SK-N-SH treated with all-trans-retinoic acid at 6 μM for 48 hours (cell line): ENCODE results near the gene CCDC57.

ENCODE experiments used
- CSDC2 ChIP-seq: fragments of 250-450 bp; sonication (Bioruptor Pico); IDR thresholded peaks from 2 replicates; pipeline ENCODE4 v1.5.0; 2020; ENCODE audit warnings: mild to moderate bottlenecking, moderate library complexity
- CSRNP3 ChIP-seq: fragments of 250-450 bp; sonication (Bioruptor Pico); IDR thresholded peaks from 2 replicates; pipeline ENCODE4 v1.5.1; 2021; ENCODE audit warnings: mild to moderate bottlenecking, moderate library complexity
- ESRRG ChIP-seq: fragments of 250-450 bp; sonication (Bioruptor Pico); IDR thresholded peaks from 2 replicates; pipeline ENCODE4 v1.6.1; 2021; ENCODE audit warnings: mild to moderate bottlenecking
- GLIS3 ChIP-seq: fragments of 250-450 bp; sonication (Bioruptor Pico); IDR thresholded peaks from 2 replicates; pipeline ENCODE4 v1.5.0; 2020; ENCODE audit warnings: mild to moderate bottlenecking, moderate library complexity
- TOX ChIP-seq: fragments of 250-450 bp; sonication (Bioruptor Pico); IDR thresholded peaks from 2 replicates; pipeline ENCODE4 v1.8.0; 2021; ENCODE audit warnings: mild to moderate bottlenecking, moderate library complexity, borderline replicate concordance
- ZFP30 ChIP-seq: fragments of 450-650 bp; formaldehyde crosslinking; IDR thresholded peaks from 2 replicates; pipeline ENCODE4 v1.5.0; 2022; ENCODE audit warnings: mild to moderate bottlenecking, moderate library complexity
- ZNF565 ChIP-seq: fragments of 450-650 bp; formaldehyde crosslinking; conservative IDR thresholded peaks from 2 replicates; pipeline ENCODE4 v1.5.0; 2020; ENCODE audit warnings: low read depth, mild to moderate bottlenecking, moderate library complexity
- TF ChIP-seq, protein P1 (sequence below): fragments of 250-450 bp; sonication (Bioruptor Pico); IDR thresholded peaks from 2 replicates; pipeline ENCODE4 v1.8.0; 2020; ENCODE audit warnings: mild to moderate bottlenecking, moderate library complexity, borderline replicate concordance

DNA sequence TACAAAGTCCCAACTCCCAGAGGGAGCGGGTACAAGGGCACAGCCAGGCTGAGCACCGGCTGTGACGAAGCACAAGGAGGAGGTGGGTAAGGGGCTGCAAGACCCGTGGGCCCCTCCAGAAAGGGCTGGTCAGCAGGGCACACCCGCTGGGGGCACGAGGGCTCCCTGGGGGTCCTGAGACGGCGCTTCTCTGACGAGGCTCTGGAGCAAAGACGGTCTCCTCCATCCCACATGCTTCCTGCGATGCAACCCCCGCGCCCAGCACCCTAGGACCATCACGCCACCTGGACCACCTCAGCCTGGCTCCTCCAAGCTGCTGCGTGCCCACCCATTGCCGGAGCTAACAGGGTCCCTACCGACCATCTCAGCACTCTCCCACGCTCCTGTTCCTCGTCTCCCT lies 8.7 kb downstream of the CCDC57 start:
- no peak for TF ChIP-seq ZFP30 (CRISPR knock-in tag)
- TF ChIP-seq GLIS3 (CRISPR knock-in tag) = no peak
- TF ChIP-seq CSDC2 (CRISPR knock-in tag) = no peak
- no peak for TF ChIP-seq ZNF565 (CRISPR knock-in tag)
- TF ChIP-seq TOX (CRISPR knock-in tag) = no peak
- TF ChIP-seq ESRRG (CRISPR knock-in tag) = no peak
- TF ChIP-seq, protein P1, sequence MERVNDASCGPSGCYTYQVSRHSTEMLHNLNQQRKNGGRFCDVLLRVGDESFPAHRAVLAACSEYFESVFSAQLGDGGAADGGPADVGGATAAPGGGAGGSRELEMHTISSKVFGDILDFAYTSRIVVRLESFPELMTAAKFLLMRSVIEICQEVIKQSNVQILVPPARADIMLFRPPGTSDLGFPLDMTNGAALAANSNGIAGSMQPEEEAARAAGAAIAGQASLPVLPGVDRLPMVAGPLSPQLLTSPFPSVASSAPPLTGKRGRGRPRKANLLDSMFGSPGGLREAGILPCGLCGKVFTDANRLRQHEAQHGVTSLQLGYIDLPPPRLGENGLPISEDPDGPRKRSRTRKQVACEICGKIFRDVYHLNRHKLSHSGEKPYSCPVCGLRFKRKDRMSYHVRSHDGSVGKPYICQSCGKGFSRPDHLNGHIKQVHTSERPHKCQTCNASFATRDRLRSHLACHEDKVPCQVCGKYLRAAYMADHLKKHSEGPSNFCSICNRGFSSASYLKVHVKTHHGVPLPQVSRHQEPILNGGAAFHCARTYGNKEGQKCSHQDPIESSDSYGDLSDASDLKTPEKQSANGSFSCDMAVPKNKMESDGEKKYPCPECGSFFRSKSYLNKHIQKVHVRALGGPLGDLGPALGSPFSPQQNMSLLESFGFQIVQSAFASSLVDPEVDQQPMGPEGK = no peak
- TF ChIP-seq CSRNP3 (CRISPR knock-in tag) = no peak
